Cardiac septum (tissue), 1 donor: ENCODE measurements around the gene MRAP2. TPM values are rescaled to one million over a fixed set of nuclear protein-coding genes. Genes with fewer than 3 reads are reported as not detected.
"Not testable (repeated sequence)": the region's sequence is repeated elsewhere in the genome, so short reads cannot be mapped to it uniquely, and the experiment has no call there.

Experiments used
- DNase-seq: peaks from one replicate; pipeline ENCODE4 v3.0.0-alpha.2; 2020; ENCODE audit warnings: low spot score
- intact Hi-C: fragments of 100-400 bp; cut with DNase I; formaldehyde crosslinking; loops from one replicate; pipeline ENCODE4 v1.14.0; 2022
- total RNA-seq: library from RNA; stranded (reverse); fragmentation: NEBNext Ultra II Directional; extraction: Animal tissue kit (Norgen Biotek cat#: 25700); gene quantifications from one replicate; pipeline ENCODE4 v1.2.1, GENCODE V29; 2021
- donor health status: DM: no; HTN: no; CAD: no.

MRAP2 gene
- total RNA-seq, 1 donor from 2014 or later: 0.48 TPM

DNA sequence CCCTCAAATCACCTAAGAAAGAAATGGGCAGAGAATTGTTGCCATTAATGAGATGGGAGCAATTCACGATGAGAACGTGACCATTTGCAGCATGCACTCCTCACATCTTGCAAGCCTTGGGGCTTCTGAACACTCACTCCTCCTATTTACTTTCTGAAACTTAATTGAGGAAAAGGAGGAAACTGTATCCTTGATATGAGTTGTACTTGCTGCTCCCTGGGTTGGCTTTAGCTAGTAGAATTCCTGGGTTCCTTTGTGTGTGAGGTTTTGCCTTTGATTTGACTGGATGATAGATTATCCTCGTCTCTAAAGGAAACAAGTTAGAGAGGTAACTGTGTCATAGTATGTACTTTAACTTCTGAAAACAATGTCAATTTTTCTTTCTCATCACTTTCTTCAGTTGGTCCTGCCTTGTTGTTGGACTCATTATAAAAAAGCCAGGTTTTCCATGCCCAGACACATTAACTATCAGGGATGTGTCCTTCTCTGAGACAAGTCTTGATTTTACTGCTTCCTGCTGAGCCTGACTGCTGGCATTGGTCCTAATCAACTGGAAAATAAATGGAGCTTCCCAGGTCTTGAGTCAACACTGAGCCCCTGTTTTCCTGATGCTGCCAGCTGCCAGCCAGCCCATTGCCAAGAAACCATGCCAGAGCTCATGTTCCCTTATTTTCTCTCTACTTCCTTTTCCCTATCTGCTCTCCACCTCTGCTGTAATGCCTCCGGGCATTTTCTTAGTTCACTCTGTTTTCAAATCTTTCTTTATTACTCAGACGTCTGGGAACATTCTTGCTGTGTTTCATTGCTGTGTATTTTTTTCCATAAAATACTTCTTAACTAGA is 6.0 kb upstream of the MRAP2 start:
- intact Hi-C loops: no loop called here
- no peak for DNase-seq

DNA sequence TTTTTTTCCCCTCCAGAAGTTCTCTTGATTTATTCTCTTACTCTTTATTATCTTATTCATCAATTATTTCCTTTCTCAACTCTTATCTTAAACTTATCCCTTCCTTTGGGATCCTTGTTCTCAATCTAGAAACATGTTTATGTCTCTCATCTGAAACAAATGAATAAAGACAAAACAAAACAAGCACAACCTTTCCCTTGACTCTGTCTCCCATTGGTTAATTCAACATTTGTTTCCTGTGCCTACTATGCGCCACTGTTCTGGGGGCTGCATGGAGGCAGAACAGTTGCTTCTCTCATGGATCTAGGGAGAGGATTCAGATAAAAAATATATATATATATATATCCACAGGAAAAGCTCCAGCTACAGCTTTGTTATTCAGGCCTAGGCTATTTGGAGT is 5.2 kb upstream of the MRAP2 start:
- DNase-seq: no peak
- intact Hi-C loops: no loop called here

DNA sequence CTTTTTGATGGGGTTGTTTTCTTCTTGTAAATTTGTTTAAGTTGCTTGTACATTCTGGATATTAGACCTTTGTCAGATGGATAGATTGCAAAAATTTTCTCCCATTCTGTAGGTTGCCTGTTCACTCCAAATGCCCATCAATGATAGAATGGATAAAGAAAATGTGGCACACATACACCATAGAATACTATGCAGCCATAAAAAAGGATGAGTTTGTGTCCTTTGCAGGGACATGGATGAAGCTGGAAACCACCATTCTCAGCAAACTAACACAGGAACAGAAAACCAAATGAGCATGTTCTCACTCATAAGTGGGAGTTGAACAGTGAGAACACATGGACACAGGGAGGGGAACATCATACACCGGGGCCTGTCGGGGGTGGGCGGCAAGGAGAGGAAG is 1.6 kb upstream of the MRAP2 start:
- not testable (repeated sequence) for DNase-seq

DNA sequence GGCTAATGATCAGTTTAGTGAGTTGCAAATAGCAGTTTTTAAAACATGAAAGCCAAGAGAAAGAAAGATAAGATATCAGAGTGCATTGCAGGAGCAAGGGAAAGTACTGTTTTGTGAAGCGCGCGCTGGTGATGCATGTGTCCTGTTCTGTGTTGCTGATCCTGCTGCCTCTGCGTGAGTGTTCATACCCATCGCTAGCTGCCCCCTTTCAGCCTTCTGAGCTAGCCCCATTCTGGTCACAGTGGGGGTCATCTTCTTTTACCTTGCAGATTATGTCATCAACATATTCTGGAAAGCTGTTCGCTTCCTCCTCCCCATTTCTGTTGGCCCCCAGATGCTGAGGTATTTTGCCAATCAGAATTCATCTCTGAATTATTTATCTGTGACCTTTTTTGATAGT is 1.9 kb downstream of the MRAP2 start:
- intact Hi-C loops: no loop called here
- no peak for DNase-seq

More for the DNA sequence above, 1.6 kb upstream of the MRAP2 start:
- intact Hi-C loops: not testable (repeated sequence)

- intact Hi-C loops: no loop called here
Measured at GRCh38 chr6:84037425-84038089, 4.0 kb downstream of the MRAP2 start.

GRCh38 chr6:84042603-84043002 is 9.0 kb downstream of the MRAP2 start:
- no peak for DNase-seq
- intact Hi-C loops: no loop called here

More at GRCh38 chr6:84037425-84038089, 4.0 kb downstream of the MRAP2 start:
- DNase-seq: no peak

DNA sequence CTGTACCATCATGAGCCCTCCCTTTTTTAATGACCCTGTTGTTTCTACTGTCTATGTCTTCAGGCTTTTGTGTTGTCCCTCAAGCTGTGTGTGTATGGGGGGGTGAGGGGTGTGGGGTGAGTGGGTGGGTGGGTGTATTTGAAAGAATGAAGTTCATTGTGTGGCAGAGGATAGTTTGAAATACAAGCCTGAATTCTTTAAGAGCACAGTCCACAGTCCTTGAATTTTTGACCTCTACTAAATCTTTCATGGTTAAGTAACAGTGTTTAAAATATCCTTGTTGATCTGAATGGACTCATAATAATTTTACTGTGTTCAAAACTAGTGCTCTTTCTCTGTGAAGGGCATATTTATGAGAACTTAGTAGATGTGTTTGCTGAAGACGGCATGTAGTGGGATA is 10.0 kb downstream of the MRAP2 start:
- intact Hi-C loops: no loop called here
- no peak for DNase-seq

DNA sequence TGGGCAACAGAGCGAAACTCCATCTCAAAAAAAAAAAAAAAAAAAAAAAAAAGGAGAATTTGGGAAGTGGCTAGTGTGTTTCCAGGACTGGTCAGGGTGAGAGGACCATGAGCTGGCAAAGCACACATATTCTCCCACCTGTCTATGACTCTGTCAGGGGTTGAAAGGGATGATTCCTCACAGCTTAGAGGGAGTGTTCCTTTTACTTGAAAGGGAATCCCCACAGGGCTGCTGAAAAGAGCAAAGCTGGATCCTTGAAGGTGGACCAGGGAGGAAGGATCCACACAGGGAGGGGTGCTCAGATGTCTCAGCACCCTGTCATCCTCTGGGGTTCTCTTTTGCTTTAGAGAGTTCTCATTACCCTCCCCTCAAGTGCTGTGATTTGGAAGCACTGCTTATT is 13.2 kb downstream of the MRAP2 start:
- intact Hi-C loops: no loop called here

GRCh38 chr6:84048588-84048987 is 15.0 kb downstream of the MRAP2 start:
- DNase-seq: no peak

More for the DNA sequence above, 13.2 kb downstream of the MRAP2 start:
- no peak for DNase-seq

DNA sequence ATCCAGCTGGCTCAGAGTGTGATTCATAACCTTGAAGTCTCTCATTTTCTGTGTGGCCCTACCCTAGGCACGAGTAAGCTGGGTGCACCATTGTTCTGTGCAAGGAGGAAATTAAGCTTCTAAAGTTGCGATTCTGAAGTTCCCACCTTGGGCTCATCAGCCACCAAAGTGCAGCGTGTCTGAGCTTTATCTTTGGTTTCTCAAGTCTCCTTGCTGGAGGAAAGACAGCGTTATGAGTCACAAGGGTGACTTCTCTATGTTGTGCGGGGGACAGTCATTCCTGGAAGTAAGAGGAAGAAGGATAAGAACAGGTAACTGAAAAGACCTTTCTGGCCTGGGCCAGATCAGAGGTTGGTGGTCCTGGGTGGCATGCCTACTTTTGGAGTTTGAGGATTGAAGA is 16.8 kb downstream of the MRAP2 start:
- DNase-seq: no peak
- intact Hi-C loops: no loop called here

More at GRCh38 chr6:84048588-84048987, 15.0 kb downstream of the MRAP2 start:
- intact Hi-C loops: no loop called here

DNA sequence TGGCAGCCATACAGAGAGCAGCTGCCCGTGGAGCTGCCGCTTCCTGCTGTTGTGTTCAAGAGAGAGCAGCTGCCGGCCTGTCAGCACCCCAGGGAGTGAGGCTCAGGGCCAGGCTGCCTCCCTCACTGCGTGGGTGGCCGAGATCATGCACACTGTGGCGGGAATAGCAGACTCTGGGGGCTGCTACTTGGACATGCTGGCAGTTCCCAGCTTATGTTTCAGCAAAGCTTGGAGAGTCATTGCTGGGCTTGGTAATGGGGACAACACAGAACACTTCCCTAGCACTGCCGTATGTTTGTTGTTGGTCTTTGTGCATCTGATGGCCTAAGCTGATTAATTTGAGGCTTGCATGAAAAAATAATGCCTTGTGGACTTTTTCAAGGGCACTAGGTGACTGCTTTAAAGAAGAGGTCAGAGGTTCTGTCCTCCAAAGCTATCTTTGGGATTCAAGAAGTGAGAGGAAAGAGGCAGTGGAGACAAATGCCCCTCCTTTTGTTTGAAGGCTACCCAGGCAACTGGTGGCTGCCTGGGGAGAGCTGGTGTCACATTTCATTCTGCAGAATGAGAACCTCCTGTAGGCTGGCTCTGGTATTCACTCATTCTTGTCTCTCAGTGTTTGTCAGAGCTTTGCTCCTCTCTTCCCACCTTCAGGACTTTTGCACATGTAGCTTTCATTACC is 18.8 kb downstream of the MRAP2 start:
- intact Hi-C loops: no loop called here

GRCh38 chr6:84052883-84053241 is 19.3 kb downstream of the MRAP2 start:
- DNase-seq: no peak

More for the DNA sequence above, 18.8 kb downstream of the MRAP2 start:
- DNase-seq: peak; percentile 82

GRCh38 chr6:84055647-84056046 is 22.1 kb downstream of the MRAP2 start:
- intact Hi-C loops: no loop called here
- DNase-seq: no peak

More at GRCh38 chr6:84052883-84053241, 19.3 kb downstream of the MRAP2 start:
- intact Hi-C loops: no loop called here

GRCh38 chr6:84057908-84058307 is 24.3 kb downstream of the MRAP2 start:
- no peak for DNase-seq
- intact Hi-C loops: no loop called here

DNA sequence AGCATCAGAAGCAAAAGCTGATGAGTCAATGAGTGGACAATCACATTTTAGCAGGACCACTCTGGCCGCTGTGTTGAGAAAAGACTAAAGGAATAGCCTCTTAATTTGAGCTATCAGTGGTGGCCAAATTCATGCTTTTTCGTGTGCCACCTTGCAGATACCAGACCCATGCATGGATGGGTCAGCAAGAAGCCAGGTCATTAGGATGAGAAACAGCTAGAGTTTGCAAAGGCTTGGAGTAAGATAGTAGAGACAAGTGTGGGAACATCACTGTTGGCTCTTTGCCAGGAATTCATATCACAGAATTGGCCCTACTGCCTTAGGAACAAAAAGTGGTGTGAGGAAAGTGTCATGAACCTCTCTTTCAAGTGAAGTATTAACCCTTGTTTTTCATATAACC is 25.5 kb downstream of the MRAP2 start:
- no peak for DNase-seq
- intact Hi-C loops: no loop called here

DNA sequence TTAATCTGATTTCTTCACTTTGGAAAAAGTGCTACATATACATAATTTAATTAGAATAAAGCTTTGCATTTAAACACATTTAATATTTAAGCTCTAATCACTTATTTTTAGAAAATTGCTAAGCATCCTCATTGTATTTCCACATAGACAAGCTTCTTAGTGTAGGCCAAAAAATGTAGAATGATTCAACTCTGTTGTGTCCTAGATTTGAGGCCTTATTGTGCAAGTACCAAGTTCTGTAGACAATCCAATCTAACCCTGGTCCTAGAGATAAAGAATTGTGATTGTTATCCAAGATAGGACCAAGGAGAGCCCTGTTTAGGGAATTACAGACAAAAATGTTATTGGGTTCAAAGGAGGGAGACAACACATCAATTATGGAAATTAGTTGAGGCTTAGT is 27.6 kb downstream of the MRAP2 start:
- intact Hi-C loops: no loop called here

DNA sequence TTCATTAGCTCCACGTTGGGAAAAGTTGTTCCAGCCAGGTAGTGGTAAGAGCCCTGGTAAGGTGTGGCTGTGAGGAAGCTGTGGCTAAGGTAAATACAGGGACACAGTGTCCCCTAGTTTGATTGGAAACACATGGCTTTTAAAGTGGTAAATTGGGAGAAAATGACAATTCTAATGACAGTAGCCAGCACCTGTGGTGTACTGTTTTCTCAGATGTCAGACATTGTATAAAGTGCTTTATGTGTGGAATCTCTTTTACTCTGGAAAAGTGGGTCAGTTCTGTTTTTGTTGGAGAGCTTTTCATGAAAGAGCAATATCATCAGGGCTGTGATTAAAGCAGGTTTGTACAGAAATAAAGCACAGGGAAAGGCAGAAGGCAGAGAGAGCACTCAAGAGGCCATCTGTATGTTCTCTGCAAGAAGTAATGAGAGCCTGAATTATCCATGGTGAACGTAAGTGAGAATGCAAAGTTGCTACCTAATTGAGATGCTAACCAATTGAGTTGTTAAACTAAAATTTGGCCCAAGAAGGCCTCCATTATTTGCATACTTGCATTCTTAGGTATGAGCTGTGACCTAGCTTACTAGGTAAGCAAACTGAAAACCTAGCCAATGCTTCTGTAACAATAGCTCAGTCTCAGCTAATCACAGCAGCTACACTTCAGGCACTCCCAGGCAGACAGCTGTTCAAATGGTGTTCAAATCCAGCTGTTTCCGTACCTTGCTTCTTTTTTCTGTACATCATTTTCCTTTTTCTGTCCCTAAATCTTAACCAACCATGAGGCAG is 28.2 kb downstream of the MRAP2 start:
- DNase-seq: no peak
- intact Hi-C loops: no loop called here

More for the DNA sequence above, 27.6 kb downstream of the MRAP2 start:
- DNase-seq: no peak

DNA sequence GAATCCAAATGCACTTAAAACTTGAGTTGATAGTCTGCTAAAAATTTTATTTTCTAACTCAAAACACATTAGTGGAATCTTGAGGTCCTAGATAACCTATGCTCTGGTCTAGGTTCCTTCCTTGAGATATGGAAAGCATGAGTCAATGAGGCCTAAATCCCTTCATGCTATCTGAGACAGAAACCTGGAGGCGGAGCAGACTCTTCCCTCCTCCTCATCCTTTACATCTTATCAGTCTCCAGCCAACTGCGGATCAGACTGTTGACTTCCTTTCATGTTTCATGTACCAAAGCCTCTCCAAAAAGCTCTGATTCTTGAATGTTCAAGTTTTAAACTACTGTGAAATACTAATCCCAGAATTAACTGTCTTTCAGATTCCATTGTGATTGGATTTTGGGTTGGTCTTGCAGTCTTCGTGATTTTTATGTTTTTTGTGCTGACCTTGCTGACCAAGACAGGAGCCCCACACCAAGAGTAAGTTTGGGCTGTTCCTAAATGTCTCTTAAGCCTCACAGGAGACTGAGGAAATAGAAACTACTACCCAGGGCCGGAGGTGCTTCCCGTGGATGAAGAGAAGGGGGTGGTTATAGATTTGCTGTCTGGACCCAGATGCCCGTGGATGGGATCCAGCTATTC is 29.1 kb downstream of the MRAP2 start:
- DNase-seq: no peak
- intact Hi-C loops: no loop called here

- DNase-seq: no peak
- intact Hi-C loops: no loop called here
Measured at GRCh38 chr6:84065693-84066290, 32.2 kb downstream of the MRAP2 start.
